H9 (cell line): ENCODE results near the gene PRKCD. TPM values are rescaled to one million over a fixed set of nuclear protein-coding genes. Genes with fewer than 3 reads are reported as not detected.

ENCODE experiments used
- DNase-seq: peaks from one replicate; pipeline ENCODE4 v3.0.0-alpha.2; 2017
- H2AFZ ChIP-seq: one replicate; pipeline ENCODE4 v1.6.1; 2013; ENCODE audit warnings: mild to moderate bottlenecking, low read length, control low read depth, moderate library complexity
- H2AK5ac ChIP-seq: 2 replicates; pipeline ENCODE4 v1.6.1; 2013; ENCODE audit warnings: low read length, control low read depth, mixed read lengths; ENCODE audit not compliant: insufficient read length
- H2BK120ac ChIP-seq: one replicate; pipeline ENCODE4 v1.6.1; 2013; ENCODE audit warnings: low read depth, mild to moderate bottlenecking, low read length, control low read depth, inconsistent platforms; ENCODE audit not compliant: poor library complexity, severe bottlenecking
- H2BK12ac ChIP-seq: 2 replicates; pipeline ENCODE4 v1.6.1; 2013; ENCODE audit warnings: low read length, control low read depth, mixed read lengths, low read depth; ENCODE audit not compliant: insufficient read length
- H2BK15ac ChIP-seq: 2 replicates; pipeline ENCODE4 v1.6.1; 2013; ENCODE audit warnings: low read depth, low read length, control low read depth
- H2BK20ac ChIP-seq: one replicate; pipeline ENCODE4 v1.6.1; 2013; ENCODE audit warnings: low read depth, mild to moderate bottlenecking, low read length, control low read depth, inconsistent platforms; ENCODE audit not compliant: poor library complexity, severe bottlenecking
- H2BK5ac ChIP-seq: 2 replicates; pipeline ENCODE4 v1.6.1; 2013; ENCODE audit warnings: low read length, control low read depth, mixed read lengths; ENCODE audit not compliant: insufficient read length
- H3K14ac ChIP-seq: 2 replicates; pipeline ENCODE4 v1.6.1; 2013; ENCODE audit warnings: low read length, control low read depth; ENCODE audit not compliant: insufficient read depth
- H3K18ac ChIP-seq: 2 replicates; pipeline ENCODE4 v1.6.1; 2013; ENCODE audit warnings: low read depth, mild to moderate bottlenecking, mixed read lengths, low read length, control low read depth; ENCODE audit not compliant: insufficient read length
- H3K23ac ChIP-seq: 2 replicates; pipeline ENCODE4 v1.6.1; 2013; ENCODE audit warnings: low read length, control low read depth, mixed read lengths, low read depth; ENCODE audit not compliant: insufficient read length
- H3K23me2 ChIP-seq: 2 replicates; pipeline ENCODE4 v1.6.1; 2013; ENCODE audit warnings: low read depth, mild to moderate bottlenecking, mixed read lengths, low read length, control low read depth; ENCODE audit not compliant: insufficient read length, poor library complexity, severe bottlenecking
- H3K27ac ChIP-seq: 2 replicates; pipeline ENCODE4 v1.5.1; 2013; ENCODE audit warnings: low read length, control low read depth, mixed read lengths, low read depth; ENCODE audit not compliant: insufficient read length
- H3K27me3 ChIP-seq: 2 replicates; pipeline ENCODE4 v1.6.1; 2013; ENCODE audit warnings: low read length, control low read depth, inconsistent platforms; ENCODE audit not compliant: insufficient read depth
- H3K4ac ChIP-seq: 2 replicates; pipeline ENCODE4 v1.6.1; 2013; ENCODE audit warnings: low read depth, mild to moderate bottlenecking, control low read depth, inconsistent platforms, low read length, moderate library complexity
- H3K4me1 ChIP-seq: 2 replicates; pipeline ENCODE4 v1.6.1; 2013; ENCODE audit warnings: low read length, control low read depth, inconsistent platforms; ENCODE audit not compliant: insufficient read depth
- H3K4me2 ChIP-seq: 2 replicates; pipeline ENCODE4 v1.6.1; 2013; ENCODE audit warnings: low read length, control low read depth, mixed read lengths; ENCODE audit not compliant: insufficient read length, insufficient read depth
- H3K56ac ChIP-seq: 2 replicates; pipeline ENCODE4 v1.6.1; 2013; ENCODE audit warnings: low read depth, mild to moderate bottlenecking, mixed read lengths, low read length, control low read depth; ENCODE audit not compliant: insufficient read length
- H3K79me1 ChIP-seq: 2 replicates; pipeline ENCODE4 v1.6.1; 2013; ENCODE audit warnings: low read depth, mild to moderate bottlenecking, moderate library complexity, low read length, control low read depth, inconsistent platforms; ENCODE audit not compliant: insufficient read depth, poor library complexity, severe bottlenecking
- H3K79me2 ChIP-seq: 2 replicates; pipeline ENCODE4 v1.6.1; 2013; ENCODE audit warnings: low read length, control low read depth, inconsistent platforms; ENCODE audit not compliant: insufficient read depth
- H3K9ac ChIP-seq: 2 replicates; pipeline ENCODE4 v1.6.1; 2013; ENCODE audit warnings: low read length, control low read depth, mixed read lengths; ENCODE audit not compliant: insufficient read length; ENCODE audit errors: extremely low read depth
- H3K9me3 ChIP-seq: one replicate; pipeline ENCODE4 v1.6.1; 2013; ENCODE audit warnings: low read depth, low read length, inconsistent platforms; ENCODE audit not compliant: control insufficient read depth
- H3T11ph ChIP-seq: one replicate; pipeline ENCODE4 v1.6.1; 2013; ENCODE audit warnings: mild to moderate bottlenecking, low read length, control low read depth, inconsistent platforms
- H4K20me1 ChIP-seq: one replicate; pipeline ENCODE4 v1.6.1; 2013; ENCODE audit not compliant: control insufficient read depth, insufficient read length, insufficient read depth
- H4K5ac ChIP-seq: 2 replicates; pipeline ENCODE4 v1.6.1; 2013; ENCODE audit warnings: low read depth, mild to moderate bottlenecking, mixed read lengths, low read length, control low read depth; ENCODE audit not compliant: insufficient read length
- H4K8ac ChIP-seq: replicated peaks from 2 replicates; pipeline ENCODE4 v1.6.1; 2013; ENCODE audit warnings: low read length, control low read depth, mixed read lengths, low read depth; ENCODE audit not compliant: insufficient read length
- H4K91ac ChIP-seq: 2 replicates; pipeline ENCODE4 v1.6.1; 2013; ENCODE audit warnings: low read depth, mild to moderate bottlenecking, moderate library complexity, mixed read lengths, low read length, control low read depth; ENCODE audit not compliant: insufficient read length
- H3K27ac Mint-ChIP-seq, 3 experiments: 2 replicates in 2 of 3; 3 replicates in 1 of 3; pipeline ENCODE4 v1.8.0; 2020 to 2021; ENCODE audit warnings: mixed read lengths in 3 of 3, mild to moderate bottlenecking in 1 of 3, moderate library complexity in 1 of 3
- H3K27me3 Mint-ChIP-seq: 2 replicates; pipeline ENCODE4 v1.8.0; 2021; ENCODE audit warnings: low read depth, mild to moderate bottlenecking, moderate library complexity, mixed read lengths
- H3K36me3 Mint-ChIP-seq, 3 experiments: 2 replicates in 2 of 3; 3 replicates in 1 of 3; pipeline ENCODE4 v1.8.0; 2020 to 2021; ENCODE audit warnings: low read depth in 3 of 3, mixed read lengths in 3 of 3; ENCODE audit not compliant: insufficient read depth in 1 of 3
- H3K4me1 Mint-ChIP-seq, 2 experiments: 2 replicates each; pipeline ENCODE4 v1.8.0; 2020; ENCODE audit warnings: mixed read lengths in 2 of 2
- H3K4me3 Mint-ChIP-seq, 2 experiments: 2 replicates in 1 of 2; 3 replicates in 1 of 2; pipeline ENCODE4 v1.8.0; 2020 to 2021; ENCODE audit warnings: mild to moderate bottlenecking in 2 of 2, mixed read lengths in 2 of 2, moderate library complexity in 1 of 2
- H3K9me3 Mint-ChIP-seq, 2 experiments: 2 replicates in 1 of 2; 3 replicates in 1 of 2; pipeline ENCODE4 v1.8.0; 2020; ENCODE audit warnings: mild to moderate bottlenecking in 2 of 2, mixed read lengths in 2 of 2, moderate library complexity in 1 of 2
- WGBS: extraction: QIAGEN DNeasy Blood & Tissue Kit; methylation state at CpG from one replicate; pipeline ENCODE4 v1.1.7; 2013; ENCODE audit warnings: missing lambda C conversion rate, low lambda C conversion rate, mixed read lengths; ENCODE audit not compliant: insufficient read length; ENCODE audit errors: extremely low coverage; 5-methylcytosine and 5-hydroxymethylcytosine counted together
- total RNA-seq: library from RNA; stranded (reverse); gene quantifications from 2 replicates; pipeline ENCODE4 v1.2.1, GENCODE V29; 2021
- TF ChIP-seq, protein P1 (sequence below): fragments of 200-600 bp; sonication (generic); conservative IDR thresholded peaks from 3 replicates; pipeline ENCODE4 v1.8.0; 2021; ENCODE audit warnings: antibody characterized with exemption, mild to moderate bottlenecking

Gene PRKCD
- total RNA-seq, 1 experiment from 2014 or later = 23.7 TPM

DNA sequence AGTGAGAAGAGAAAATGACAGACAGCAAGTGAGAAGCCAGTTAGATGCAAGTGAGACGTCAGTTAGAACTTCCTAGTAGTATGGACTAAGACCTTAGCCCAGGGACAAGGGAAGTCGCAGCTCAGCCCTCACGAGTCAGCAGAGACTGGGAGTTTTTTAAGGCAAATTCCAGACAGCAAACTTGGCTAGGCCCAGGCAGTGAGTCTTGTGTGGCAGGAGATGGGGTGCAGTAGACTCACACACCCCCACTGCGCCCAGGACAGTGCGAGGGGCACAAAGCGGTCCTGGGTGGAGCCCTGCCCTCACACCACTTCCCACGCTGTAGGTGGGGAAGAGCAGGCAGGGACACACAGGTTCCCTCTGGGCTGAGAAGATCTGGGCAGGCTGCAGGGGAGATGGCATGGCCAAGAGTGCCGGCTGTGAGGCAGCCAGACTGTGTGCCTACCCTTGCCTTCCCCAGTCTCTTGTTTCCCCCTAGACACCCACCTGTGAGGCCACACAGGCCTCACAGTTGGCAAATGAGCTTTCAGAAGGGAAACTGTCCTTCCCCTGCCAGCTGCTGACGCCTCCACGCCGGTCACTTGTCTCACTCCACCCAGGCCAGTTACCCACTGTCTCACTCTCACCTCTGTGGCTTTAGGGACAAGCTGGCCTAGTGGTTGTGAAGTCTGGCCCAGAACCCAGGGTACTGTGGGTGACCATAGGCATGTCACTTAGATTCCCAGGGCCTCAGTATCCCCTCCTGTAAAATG is 13.7 kb upstream of the PRKCD start:
- H3K4me3 Mint-ChIP-seq = no peak overlapping the region
- H3K79me1 ChIP-seq = no peaks in the 10 kb centered on the region
- no CpG with 5 or more reads among the region's 11 CpGs for WGBS

More for the DNA sequence above, 13.7 kb upstream of the PRKCD start:
- no peak overlapping the region for H3K18ac ChIP-seq
- H3K9me3 ChIP-seq = no peaks in the 10 kb centered on the region
- no peak overlapping the region for H2BK15ac ChIP-seq
- H3K14ac ChIP-seq = no peak overlapping the region
- peaks cover 2 to 4% of the 10 kb centered on the region in 2 experiments for H3K4me1 Mint-ChIP-seq
- H3K27me3 Mint-ChIP-seq = peaks cover 3% of the 10 kb centered on the region; the same call in 1 of the 2 replicates
- no peaks in the 10 kb centered on the region for H4K20me1 ChIP-seq
- H2BK5ac ChIP-seq = no peak overlapping the region
- no peaks in the 10 kb centered on the region for H3K4me1 ChIP-seq
- no peak overlapping the region for H3K23ac ChIP-seq
- no peaks in the 10 kb centered on the region for H3K79me2 ChIP-seq
- H3K56ac ChIP-seq = no peak overlapping the region
- TF ChIP-seq, protein P1, sequence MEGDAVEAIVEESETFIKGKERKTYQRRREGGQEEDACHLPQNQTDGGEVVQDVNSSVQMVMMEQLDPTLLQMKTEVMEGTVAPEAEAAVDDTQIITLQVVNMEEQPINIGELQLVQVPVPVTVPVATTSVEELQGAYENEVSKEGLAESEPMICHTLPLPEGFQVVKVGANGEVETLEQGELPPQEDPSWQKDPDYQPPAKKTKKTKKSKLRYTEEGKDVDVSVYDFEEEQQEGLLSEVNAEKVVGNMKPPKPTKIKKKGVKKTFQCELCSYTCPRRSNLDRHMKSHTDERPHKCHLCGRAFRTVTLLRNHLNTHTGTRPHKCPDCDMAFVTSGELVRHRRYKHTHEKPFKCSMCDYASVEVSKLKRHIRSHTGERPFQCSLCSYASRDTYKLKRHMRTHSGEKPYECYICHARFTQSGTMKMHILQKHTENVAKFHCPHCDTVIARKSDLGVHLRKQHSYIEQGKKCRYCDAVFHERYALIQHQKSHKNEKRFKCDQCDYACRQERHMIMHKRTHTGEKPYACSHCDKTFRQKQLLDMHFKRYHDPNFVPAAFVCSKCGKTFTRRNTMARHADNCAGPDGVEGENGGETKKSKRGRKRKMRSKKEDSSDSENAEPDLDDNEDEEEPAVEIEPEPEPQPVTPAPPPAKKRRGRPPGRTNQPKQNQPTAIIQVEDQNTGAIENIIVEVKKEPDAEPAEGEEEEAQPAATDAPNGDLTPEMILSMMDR = no peak
- H3K27ac ChIP-seq = no peak overlapping the region
- no peak overlapping the region for H2BK20ac ChIP-seq
- H4K5ac ChIP-seq = no peak overlapping the region
- H4K8ac ChIP-seq = no peak overlapping the region
- no peak overlapping the region for H4K91ac ChIP-seq
- no peak overlapping the region for H3K9ac ChIP-seq
- H2BK12ac ChIP-seq = no peak overlapping the region
- no peak overlapping the region for H3K4ac ChIP-seq
- no peaks in the 10 kb centered on the region for H3K23me2 ChIP-seq
- no peak for DNase-seq
- no peak overlapping the region for H2AFZ ChIP-seq
- H3K4me2 ChIP-seq = no peak overlapping the region
- H3K36me3 Mint-ChIP-seq = no peaks in the 10 kb centered on the region
- no peaks in the 10 kb centered on the region for H3K9me3 Mint-ChIP-seq
- no peak overlapping the region for H2BK120ac ChIP-seq
- no peak overlapping the region for H2AK5ac ChIP-seq
- H3K27ac Mint-ChIP-seq = peak overlapping the region in 1 of 3 experiments; percentile 12; a peak in 1 of 7 replicates
- no peak overlapping the region for H3T11ph ChIP-seq
- no peaks in the 10 kb centered on the region for H3K27me3 ChIP-seq
